WTC11 (cell line): Measurements from ENCODE around the gene SENP3. TPM values are rescaled to one million over a fixed set of nuclear protein-coding genes. Genes with fewer than 3 reads are reported as not detected.
A peak's percentile ranks its signal among the peaks of the same experiment; 100 is the strongest.

Experiments used
- ATAC-seq: fragments of 200-7000 bp; cut with Tn5 transposase; 2 replicates; pipeline ENCODE4 v1.10.0; 2021; ENCODE audit warnings: mild to moderate bottlenecking, moderate library complexity
- CTCF ChIA-PET: fragments of 300-600 bp; sonication (Branson Sonifier 250); formaldehyde crosslinking; loops from one replicate; lab custom pipeline; 2021; ENCODE audit warnings: antibody characterized with exemption; lab: Charles Lee
- POLR2A ChIA-PET: fragments of 350-600 bp; sonication (Branson Sonifier 250); formaldehyde crosslinking; loops from one replicate; lab custom pipeline; 2021; ENCODE audit warnings: antibody characterized with exemption; lab: Charles Lee
- DNase-seq: peaks from one replicate; pipeline ENCODE4 v3.0.0; 2021; ENCODE audit warnings: low spot score
- H3K27ac Mint-ChIP-seq: 2 replicates; pipeline ENCODE4 v1.8.0; 2021; ENCODE audit warnings: mixed read lengths
- H3K27me3 Mint-ChIP-seq: 2 replicates; pipeline ENCODE4 v1.8.0; 2021; ENCODE audit warnings: low read depth, mild to moderate bottlenecking, moderate library complexity, mixed read lengths
- H3K36me3 Mint-ChIP-seq: 2 replicates; pipeline ENCODE4 v1.8.0; 2021; ENCODE audit warnings: mixed read lengths
- H3K4me1 Mint-ChIP-seq: 2 replicates; pipeline ENCODE4 v1.8.0; 2022; ENCODE audit warnings: mixed read lengths
- H3K4me3 Mint-ChIP-seq: 2 replicates; pipeline ENCODE4 v1.8.0; 2021; ENCODE audit warnings: mild to moderate bottlenecking, moderate library complexity, mixed read lengths
- H3K9me3 Mint-ChIP-seq: 2 replicates; pipeline ENCODE4 v1.8.0; 2021; ENCODE audit warnings: mixed read lengths
- AR ChIP-seq: fragments of 250-450 bp; sonication (Bioruptor Pico); IDR thresholded peaks from 2 replicates; pipeline ENCODE4 v1.9.0; 2021; ENCODE audit warnings: mild to moderate bottlenecking
- CBFB ChIP-seq: sonication (generic); formaldehyde crosslinking; IDR thresholded peaks from 2 replicates; pipeline ENCODE4 v1.8.1; 2022; ENCODE audit warnings: mild to moderate bottlenecking, low read depth, missing genetic modification reagents
- CDX4 ChIP-seq: fragments of 250-450 bp; sonication (Bioruptor Pico); IDR thresholded peaks from 2 replicates; pipeline ENCODE4 v1.9.0; 2021; ENCODE audit warnings: moderate library complexity, mild to moderate bottlenecking, inconsistent platforms, borderline replicate concordance
- ELF4 ChIP-seq: sonication (generic); formaldehyde crosslinking; IDR thresholded peaks from 2 replicates; pipeline ENCODE4 v1.8.1; 2022; ENCODE audit warnings: low read depth, mild to moderate bottlenecking, moderate library complexity, missing genetic modification reagents
- ERG ChIP-seq: fragments of 250-450 bp; sonication (Bioruptor Pico); IDR thresholded peaks from 2 replicates; pipeline ENCODE4 v1.8.0; 2021; ENCODE audit warnings: mild to moderate bottlenecking
- ETV6 ChIP-seq: sonication (generic); formaldehyde crosslinking; IDR thresholded peaks from 2 replicates; pipeline ENCODE4 v1.8.1; 2022; ENCODE audit warnings: mild to moderate bottlenecking, missing genetic modification reagents
- FOXK1 ChIP-seq: sonication (generic); formaldehyde crosslinking; IDR thresholded peaks from 2 replicates; pipeline ENCODE4 v1.8.0; 2022; ENCODE audit warnings: mild to moderate bottlenecking, moderate library complexity, missing genetic modification reagents
- GRHL2 ChIP-seq: fragments of 250-450 bp; sonication (Bioruptor Pico); IDR thresholded peaks from 2 replicates; pipeline ENCODE4 v1.8.0; 2022; ENCODE audit warnings: mild to moderate bottlenecking, moderate library complexity; ENCODE audit not compliant: insufficient replicate concordance, severe bottlenecking
- MAX ChIP-seq: sonication (generic); formaldehyde crosslinking; IDR thresholded peaks from 2 replicates; pipeline ENCODE4 v1.8.0; 2022; ENCODE audit warnings: mild to moderate bottlenecking, missing genetic modification reagents
- NR1H2 ChIP-seq: sonication (generic); formaldehyde crosslinking; IDR thresholded peaks from 2 replicates; pipeline ENCODE4 v1.9.0; 2021; ENCODE audit warnings: mild to moderate bottlenecking, moderate library complexity, missing genetic modification reagents
- NR2C2 ChIP-seq: sonication (generic); formaldehyde crosslinking; IDR thresholded peaks from 2 replicates; pipeline ENCODE4 v1.8.0; 2022; ENCODE audit warnings: mild to moderate bottlenecking, missing genetic modification reagents
- SP1 ChIP-seq: sonication (generic); formaldehyde crosslinking; conservative IDR thresholded peaks from 2 replicates; pipeline ENCODE4 v1.8.1; 2022; ENCODE audit warnings: missing genetic modification reagents
- TEAD1 ChIP-seq: sonication (generic); formaldehyde crosslinking; IDR thresholded peaks from 2 replicates; pipeline ENCODE4 v1.8.0; 2022; ENCODE audit warnings: mild to moderate bottlenecking, missing genetic modification reagents
- ZBTB43 ChIP-seq: sonication (generic); formaldehyde crosslinking; IDR thresholded peaks from 2 replicates; pipeline ENCODE4 v1.8.1; 2023; ENCODE audit warnings: mild to moderate bottlenecking, missing genetic modification reagents
- ZNF219 ChIP-seq: sonication (generic); formaldehyde crosslinking; IDR thresholded peaks from 2 replicates; pipeline ENCODE4 v1.8.0; 2023; ENCODE audit warnings: missing genetic modification reagents, mild to moderate bottlenecking, borderline replicate concordance
- ZNF232 ChIP-seq: sonication (generic); formaldehyde crosslinking; IDR thresholded peaks from 2 replicates; pipeline ENCODE4 v1.8.0; 2022; ENCODE audit warnings: mild to moderate bottlenecking, missing genetic modification reagents
- ZNF281 ChIP-seq: sonication (generic); formaldehyde crosslinking; IDR thresholded peaks from 2 replicates; pipeline ENCODE4 v1.8.0; 2023; ENCODE audit warnings: mild to moderate bottlenecking, missing genetic modification reagents
- ZNF423 ChIP-seq: fragments of 250-450 bp; sonication (Bioruptor Pico); IDR thresholded peaks from 2 replicates; pipeline ENCODE4 v2.1.2; 2022; ENCODE audit warnings: mild to moderate bottlenecking, moderate library complexity
- total RNA-seq: library from RNA; stranded (reverse); gene quantifications from 3 replicates; pipeline ENCODE4 v1.2.3, GENCODE V29; 2021

SENP3 gene
- total RNA-seq, 1 experiment from 2014 or later = 85.4 TPM

GRCh38 chr17:7557775-7558543 lies 3.8 kb upstream of the SENP3 start:
- POLR2A ChIA-PET = interaction anchor here (0.8 to 1.2 kb wide), 2 partner anchors 14 to 19 kb away, joined by 3 to 4 read pairs; no protein-coding TSS in a partner anchor
- CTCF ChIA-PET = interaction anchor here (0.6 to 3.3 kb wide), 24 partner anchors 8 to 521 kb away, joined by 3 to 31 read pairs (median 5); partner anchors contain the start of genes CHRNB1, FGF11, FXR2 and PLSCR3
- Mint-ChIP-seq H3K27ac (peak overlapping the region; percentile 92), H3K9me3 (no peaks in the 10 kb centered on the region), H3K36me3 (peaks cover 4% of the 10 kb centered on the region; the same call in 1 of the 2 replicates), H3K27me3 (no peaks in the 10 kb centered on the region; the same call in 1 of the 2 replicates), H3K4me1 (peaks cover 60% of the 10 kb centered on the region), H3K4me3 (peak overlapping the region; percentile 57)
- no peak for TF ChIP-seq ELF4 (CRISPR knock-in tag)
- TF ChIP-seq ERG (CRISPR knock-in tag) = no peak
- TF ChIP-seq MAX = peak; percentile 66; the same call in 1 of the 2 replicates
- no peak for TF ChIP-seq ZNF219
- peak; percentile 54; the same call in 1 of the 2 replicates for TF ChIP-seq SP1 (CRISPR knock-in tag)
- TF ChIP-seq ZNF281 = peak; percentile 80; the same call in 1 of the 2 replicates
- no peak for TF ChIP-seq FOXK1 (CRISPR knock-in tag)
- TF ChIP-seq ZNF423 (CRISPR knock-in tag) = no peak
- TF ChIP-seq ETV6 = peak; percentile 66; the same call in 1 of the 2 replicates
- DNase-seq = peak; percentile 75
- peak; percentile 38 for ATAC-seq

- Mint-ChIP-seq H3K4me3 (peak within 1 kb of the TSS; percentile 57), H3K27ac (peak within 1 kb of the TSS; percentile 92)
- no peak for TF ChIP-seq NR1H2 (CRISPR knock-in tag)
- no peak for TF ChIP-seq TEAD1 (CRISPR knock-in tag)
- TF ChIP-seq ZBTB43 (CRISPR knock-in tag) = no peak
- TF ChIP-seq AR (CRISPR knock-in tag) = no peak
- no peak for TF ChIP-seq CDX4 (CRISPR knock-in tag)
- TF ChIP-seq NR2C2 (CRISPR knock-in tag) = no peak
- TF ChIP-seq MAX = no peak
- TF ChIP-seq ZNF232 (CRISPR knock-in tag) = no peak
- TF ChIP-seq GRHL2 (CRISPR knock-in tag) = no peak
- TF ChIP-seq CBFB = no peak
These were observed 3.0 kb upstream of the SENP3 start, which contains the start of gene TNFSF13 for GRCh38 chr17:7558544-7559319. Gene TNFSF13 (plus strand): TSS chr17:7558750. CDS start chr17:7559040, 290 bp downstream.

More at GRCh38 chr17:7558544-7559319, 3.0 kb upstream of the SENP3 start, which contains the start of gene TNFSF13:
- peaks cover 60% of the 10 kb centered on the region for H3K4me1 Mint-ChIP-seq
- no peak for DNase-seq
- peaks cover 4% of the 10 kb centered on the region; the same call in 1 of the 2 replicates for H3K36me3 Mint-ChIP-seq
- ChIA-PET CTCF (interaction anchor here (0.5 to 3.6 kb wide), 10 partner anchors 9 to 203 kb away, joined by 3 to 79 read pairs (median 6); partner anchors contain the start of genes FGF11, PLSCR3, SOX15 and TMEM102), POLR2A (interaction anchor here (1.2 kb wide), 1 partner anchor 13 kb away, joined by 4 read pairs; no protein-coding TSS in a partner anchor)
- no peak for ATAC-seq
- no peaks in the 10 kb centered on the region for H3K9me3 Mint-ChIP-seq
- no peaks in the 10 kb centered on the region; the same call in 1 of the 2 replicates for H3K27me3 Mint-ChIP-seq
